ENCODE data around the gene CHST13. TPM values are rescaled to one million over a fixed set of nuclear protein-coding genes. Genes with fewer than 3 reads are reported as not detected.

CHST13 gene
- total RNA-seq, 1 experiment from 2014 or later, result not detected

GRCh38 chr3:126553284-126554084 lies 29.5 kb downstream of the CHST13 start:
- H3F3A ChIP-seq (ENCODE audit: low read length, unreplicated experiment), result no peaks in the 10 kb centered on the region
- no peak for TF ChIP-seq CTCF (conservative IDR thresholded peaks at IDR 0.05; ENCODE audit: low read depth, low read length)
- TF ChIP-seq EZH2phosphoT487 (IDR thresholded peaks at IDR 0.05; ENCODE audit: borderline replicate concordance, low read length), result no peak
- TF ChIP-seq EZH2 (IDR thresholded peaks at IDR 0.05; ENCODE audit: low read length, unreplicated experiment), result no peak
- CTCF ChIA-PET, result no interaction called here
- no peak overlapping the region for H3K4me3 ChIP-seq (ENCODE audit: low read length)
- no peaks in the 10 kb centered on the region for H3K27me3 ChIP-seq (ENCODE audit: low read length)
- H3K4me2 ChIP-seq (ENCODE audit: low read length), result no peak overlapping the region
- no peak overlapping the region for H2AFZ ChIP-seq (ENCODE audit: low read length)
- no peak overlapping the region for H3K9ac ChIP-seq (ENCODE audit: low read length)
- ATAC-seq, result no peak
- no peaks in the 10 kb centered on the region for H4K20me1 ChIP-seq (ENCODE audit: low read length)
- H3K79me2 ChIP-seq (ENCODE audit: low read length), result no peaks in the 10 kb centered on the region
- no TSS peak for BruUV-seq (replicated peaks)
- H3K27ac ChIP-seq (ENCODE audit: low read length), result no peak overlapping the region
- H3K36me3 ChIP-seq (ENCODE audit: low read depth, low read length), result no peaks in the 10 kb centered on the region
- no peaks in the 10 kb centered on the region for H3K9me2 ChIP-seq (replicated peaks; ENCODE audit: low read length)
- H3K9me3 ChIP-seq (ENCODE audit: low read length), result no peaks in the 10 kb centered on the region
- intact Hi-C loops (cut with micrococcal nuclease), result no loop called here
- POLR2A ChIA-PET (ENCODE audit: unreplicated experiment), result no interaction called here
- DNase-seq, result no peak
- H3K4me1 ChIP-seq (ENCODE audit: insufficient read depth, low read length), result no peaks in the 10 kb centered on the region

GRCh38 chr3:126554560-126555525 lies 30.9 kb downstream of the CHST13 start:
- no peaks in the 10 kb centered on the region for H3K9me2 ChIP-seq (replicated peaks; ENCODE audit: low read length)
- BruUV-seq (replicated peaks), result no TSS peak
- POLR2A ChIA-PET (ENCODE audit: unreplicated experiment), result no interaction called here
- no peaks in the 10 kb centered on the region for H3K27me3 ChIP-seq (ENCODE audit: low read length)
- H3K4me3 ChIP-seq (ENCODE audit: low read length), result no peak overlapping the region
- H4K20me1 ChIP-seq (ENCODE audit: low read length), result no peaks in the 10 kb centered on the region
- no peak overlapping the region for H3K4me2 ChIP-seq (ENCODE audit: low read length)
- DNase-seq (no peak), ATAC-seq (no peak)
- intact Hi-C loops (cut with micrococcal nuclease), result no loop called here
- CTCF ChIA-PET, result no interaction called here
- H3K9ac ChIP-seq (ENCODE audit: low read length), result no peak overlapping the region
- no peak overlapping the region for H3K27ac ChIP-seq (ENCODE audit: low read length)
- H3K4me1 ChIP-seq (ENCODE audit: insufficient read depth, low read length), result no peaks in the 10 kb centered on the region
- no peaks in the 10 kb centered on the region for H3K36me3 ChIP-seq (ENCODE audit: low read depth, low read length)
- no peak for TF ChIP-seq CTCF (conservative IDR thresholded peaks at IDR 0.05; ENCODE audit: low read depth, low read length)
- TF ChIP-seq EZH2 (IDR thresholded peaks at IDR 0.05; ENCODE audit: low read length, unreplicated experiment), result no peak
- TF ChIP-seq EZH2phosphoT487 (IDR thresholded peaks at IDR 0.05; ENCODE audit: borderline replicate concordance, low read length), result no peak
- no peaks in the 10 kb centered on the region for H3K9me3 ChIP-seq (ENCODE audit: low read length)
- no peaks in the 10 kb centered on the region for H3K79me2 ChIP-seq (ENCODE audit: low read length)
- no peak overlapping the region for H2AFZ ChIP-seq (ENCODE audit: low read length)
- no peaks in the 10 kb centered on the region for H3F3A ChIP-seq (ENCODE audit: low read length, unreplicated experiment)
